Stimulated activated CD4-positive, alpha-beta T cell treated with anti-CD3 and anti-CD28 coated beads, Interleukin-1b, Interleukin-23, amount 100 ng/mL, for 48 hours (primary cell): ENCODE measurements around the gene TPMT.

Source experiments
- DNase-seq: peaks from one replicate; pipeline ENCODE4 v3.0.0-alpha.2; 2020

TPMT gene

GRCh38 chr6:18107061-18107460 is 47.8 kb downstream of the TPMT start:
- no peak for DNase-seq

DNA sequence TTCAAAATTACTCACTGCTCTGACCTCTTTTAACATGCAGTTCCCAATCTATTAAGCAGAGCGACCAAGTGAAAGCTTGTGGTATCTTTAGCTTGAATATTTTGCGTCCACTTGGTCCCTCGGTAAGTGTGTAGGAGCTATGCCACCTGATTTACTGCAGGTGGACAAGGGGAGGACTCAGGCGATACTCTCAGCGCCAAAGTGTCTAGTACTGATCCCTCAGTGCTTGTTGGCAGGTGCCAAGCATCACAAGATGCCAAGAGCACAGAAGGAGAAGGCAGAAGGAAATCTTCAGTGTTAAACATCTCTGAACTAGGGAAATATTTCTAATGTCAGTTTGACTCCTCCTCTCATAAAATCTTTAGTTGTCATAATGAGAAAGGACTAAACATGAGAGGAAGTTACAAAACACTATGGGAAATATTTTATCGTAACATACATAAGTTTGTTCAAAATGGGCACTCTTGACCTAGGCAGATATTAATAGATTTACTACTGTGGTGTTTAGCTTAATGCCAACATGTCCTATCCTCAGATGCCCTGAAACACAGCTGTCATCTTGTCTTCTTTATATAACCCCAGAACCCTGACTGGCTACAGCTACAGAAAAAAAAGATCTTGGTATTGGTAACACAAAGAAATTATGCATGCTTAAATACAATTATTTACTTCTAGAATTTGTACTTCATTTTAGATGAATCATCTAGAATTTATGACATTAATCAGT is 51.9 kb downstream of the TPMT start:
- no peak for DNase-seq

DNA sequence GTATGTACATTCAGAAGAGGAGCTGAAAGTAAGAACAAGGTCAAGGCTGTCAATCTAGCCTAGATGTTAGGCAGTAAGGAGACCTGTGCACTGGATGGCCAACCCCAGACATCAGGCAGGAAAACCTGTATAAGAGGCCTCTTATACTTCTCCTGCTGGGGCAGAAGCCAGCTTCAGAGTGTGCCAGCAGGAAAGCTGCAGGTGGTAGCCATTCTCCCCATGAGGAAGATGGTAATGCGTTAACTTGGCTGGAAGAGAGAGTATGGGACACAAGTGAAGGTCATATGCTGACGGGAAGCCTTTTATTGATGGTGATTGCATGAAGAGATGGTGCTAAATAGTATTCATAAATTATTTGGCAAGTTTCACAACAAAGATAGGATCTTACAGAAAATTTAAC is 53.0 kb downstream of the TPMT start:
- DNase-seq, result no peak

DNA sequence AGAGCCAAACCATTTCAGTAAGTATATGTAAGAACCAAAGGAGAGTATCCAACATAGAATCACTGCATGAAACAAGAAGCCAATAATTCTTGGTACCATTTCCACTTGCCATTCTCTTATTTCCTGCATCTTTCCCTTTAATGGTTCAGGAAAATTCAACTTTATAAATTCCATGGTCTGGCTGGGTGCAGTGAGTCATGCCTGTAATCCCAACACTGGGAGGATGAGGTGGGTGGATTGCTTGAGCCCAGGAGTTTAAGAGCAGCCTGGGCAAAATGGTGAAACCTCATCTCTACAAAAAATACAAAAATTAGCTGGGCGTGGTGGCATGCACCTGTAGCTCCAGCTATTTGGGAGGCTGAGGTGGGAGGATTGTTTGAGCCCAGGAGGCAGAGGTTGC is 53.6 kb downstream of the TPMT start:
- no peak for DNase-seq

- DNase-seq, result no peak
Observed at GRCh38 chr6:18100296-18100695, 54.6 kb downstream of the TPMT start.

GRCh38 chr6:18099511-18099910 is 55.4 kb downstream of the TPMT start:
- DNase-seq, result no peak

GRCh38 chr6:18096423-18096822 is 58.5 kb downstream of the TPMT start:
- no peak for DNase-seq

GRCh38 chr6:18091382-18091781 is 63.5 kb downstream of the TPMT start:
- DNase-seq, result no peak

DNA sequence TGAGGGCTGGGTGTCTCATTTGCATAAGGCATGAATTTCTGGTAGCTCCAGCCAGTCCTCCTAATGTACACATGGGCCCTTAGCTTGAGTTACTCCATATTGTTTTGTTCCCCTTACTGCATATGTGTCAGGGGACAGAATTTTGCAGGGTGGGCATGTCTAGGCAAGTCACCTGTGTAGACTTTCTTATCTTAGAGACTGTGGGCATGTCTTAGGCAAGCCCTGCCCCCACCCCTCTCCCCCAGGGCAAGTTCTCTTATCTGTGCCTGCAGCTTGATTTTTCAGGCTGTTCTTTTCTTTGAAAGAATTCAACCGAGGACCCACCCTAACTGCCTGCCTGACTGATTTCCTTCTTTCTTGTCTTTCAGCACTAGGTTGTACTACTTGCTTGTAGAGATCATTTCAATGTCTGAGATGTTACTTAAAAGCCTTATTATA is 64.5 kb downstream of the TPMT start:
- DNase-seq, result no peak

DNA sequence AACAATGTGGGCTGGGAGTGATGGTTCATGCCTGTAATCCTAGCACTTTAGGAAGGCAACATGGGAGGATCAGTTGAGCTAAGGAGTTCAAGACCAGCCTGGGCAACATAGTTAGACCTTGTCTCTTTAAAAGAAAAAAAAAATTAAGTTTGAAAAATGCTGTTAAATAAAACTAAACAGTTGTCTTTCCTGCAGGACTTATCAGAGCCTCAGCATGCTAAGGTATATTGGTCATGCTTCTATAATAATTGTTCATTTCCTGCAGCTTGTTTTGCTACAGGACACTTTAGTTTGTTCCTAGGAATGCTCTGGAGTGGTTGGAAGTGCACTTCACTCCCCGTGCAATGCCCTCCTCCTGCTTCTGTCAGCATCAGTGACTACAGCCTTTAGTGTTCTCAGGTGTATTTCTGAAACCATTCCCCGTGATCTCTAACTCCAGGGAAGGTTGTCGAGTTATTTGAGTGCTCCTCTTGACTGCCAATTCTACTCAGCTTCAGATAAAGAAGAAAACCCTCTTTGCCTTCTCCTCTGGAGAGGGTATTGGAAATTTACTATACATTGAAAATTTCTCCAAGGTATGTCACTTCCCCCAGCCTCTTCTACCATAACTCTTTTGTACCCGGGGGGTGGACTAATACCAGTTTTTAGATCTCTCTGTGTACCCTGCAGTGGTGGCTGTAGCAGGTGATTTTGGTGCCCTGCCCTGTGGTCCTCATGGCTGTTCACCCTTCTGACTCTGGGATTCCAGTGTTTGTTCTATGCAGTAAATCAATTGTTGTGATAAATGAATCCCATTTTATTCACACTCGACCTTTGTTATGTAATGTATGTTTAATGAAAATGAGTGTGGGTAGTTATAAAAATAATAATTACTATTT is 66.2 kb downstream of the TPMT start:
- no peak for DNase-seq

DNA sequence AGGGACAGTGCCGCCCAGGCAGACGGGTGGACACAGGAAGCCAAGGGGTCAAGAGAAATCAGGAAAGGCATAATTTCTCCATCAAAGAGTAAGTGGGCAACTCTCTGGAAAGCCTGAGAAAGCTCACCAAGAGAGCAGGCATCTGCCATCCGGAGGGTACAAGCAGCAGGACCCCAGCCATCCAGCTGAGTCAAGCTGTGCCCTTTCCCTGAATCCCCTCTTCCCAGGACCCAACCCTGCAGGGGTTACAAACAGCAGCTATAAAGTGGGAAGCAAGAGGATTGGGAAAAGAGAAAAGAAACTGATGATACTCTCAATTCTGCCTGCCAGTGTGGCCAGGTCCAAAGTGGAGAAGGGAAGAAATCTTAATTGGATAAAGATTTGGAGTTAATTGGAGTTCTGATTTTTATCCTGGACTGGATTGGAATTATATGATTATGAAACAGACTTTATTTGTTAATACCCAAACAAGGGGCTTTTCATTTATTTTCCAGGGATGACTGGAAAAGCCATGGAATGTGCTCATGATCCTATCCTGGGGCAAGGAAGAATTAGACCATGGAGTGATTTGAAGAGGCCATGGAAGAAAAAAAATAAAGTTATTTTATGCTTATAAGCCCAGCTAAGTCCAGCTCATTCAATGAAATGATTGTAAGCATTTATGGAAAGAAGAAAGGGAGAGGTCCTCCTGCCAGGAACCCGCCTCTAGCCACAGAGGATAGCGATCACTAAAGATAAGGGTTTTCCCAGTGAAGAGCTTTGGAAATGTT is 67.3 kb downstream of the TPMT start:
- no peak for DNase-seq

- DNase-seq, result no peak
Observed at GRCh38 chr6:18081025-18081668, 73.7 kb downstream of the TPMT start.

DNA sequence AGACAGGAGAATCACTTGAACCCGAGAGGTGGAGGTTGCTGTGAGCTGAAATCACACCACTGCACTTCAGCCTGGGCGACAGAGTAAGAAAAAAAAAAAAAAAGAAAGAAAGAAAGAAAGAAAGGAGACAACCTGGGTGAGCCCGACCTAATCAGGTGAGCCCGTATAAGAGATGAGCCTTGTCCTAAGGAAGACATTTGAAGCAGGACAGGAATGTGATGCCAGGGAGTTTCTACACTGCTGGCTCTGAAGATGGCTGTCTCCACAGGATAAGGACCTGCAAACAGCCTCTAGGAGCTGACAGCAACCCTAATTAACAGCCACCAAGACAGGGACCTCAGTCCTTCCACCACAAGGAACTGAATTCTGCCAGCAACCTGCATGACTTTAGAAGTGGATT is 74.3 kb downstream of the TPMT start:
- no peak for DNase-seq

DNA sequence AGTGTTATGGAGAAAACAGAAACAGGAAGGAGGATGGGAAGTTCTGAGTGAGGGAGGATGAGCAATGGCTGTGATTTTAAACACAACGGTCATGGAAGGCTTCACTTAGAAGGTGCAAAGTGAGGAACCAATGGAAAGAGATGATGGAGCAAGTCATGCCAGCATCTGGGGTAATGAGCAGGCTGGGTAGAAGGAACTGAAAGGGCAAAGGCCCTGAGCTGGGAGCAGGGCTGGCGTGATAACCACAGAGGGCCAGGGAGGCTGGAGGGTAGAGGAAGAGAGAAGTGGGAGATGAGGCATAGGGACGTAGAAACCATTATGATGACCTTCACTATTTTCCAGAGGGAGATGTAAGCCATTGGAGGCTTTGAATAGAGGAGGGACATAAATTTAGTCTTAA is 76.0 kb downstream of the TPMT start:
- no peak for DNase-seq
